ENCODE measurements around the gene ZFYVE9. TPM values are rescaled to one million over a fixed set of nuclear protein-coding genes. Genes with fewer than 3 reads are reported as not detected.

ZFYVE9 gene
- total RNA-seq, 1 donor from 2014 or later: 25.6 TPM

DNA sequence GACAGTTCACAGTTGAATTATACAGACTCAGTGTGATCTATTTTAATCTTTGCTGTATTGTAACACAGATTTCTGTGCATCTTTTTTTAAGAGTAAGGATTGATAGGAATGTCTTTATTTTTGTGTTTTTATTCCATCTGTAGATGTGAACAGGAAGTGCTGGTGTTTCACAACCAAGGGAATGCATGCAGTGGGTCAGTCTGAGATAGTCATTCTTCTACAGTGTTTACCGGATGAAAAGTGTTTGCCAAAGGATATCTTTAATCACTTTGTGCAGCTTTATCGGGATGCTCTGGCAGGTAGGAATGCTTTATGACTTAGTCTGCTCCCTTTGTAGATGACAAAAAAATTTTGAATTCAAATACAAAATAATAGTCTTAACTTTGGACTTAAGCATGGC is 139.6 kb downstream of the ZFYVE9 start:
- Mint-ChIP-seq H3K27me3 (ENCODE audit: unreplicated experiment) (no peaks in the 10 kb centered on the region), H3K4me3 (ENCODE audit: unreplicated experiment) (no peak overlapping the region), H3K36me3 (ENCODE audit: unreplicated experiment) (no peaks in the 10 kb centered on the region), H3K27ac (ENCODE audit: unreplicated experiment) (no peak overlapping the region), H3K9me3 (ENCODE audit: unreplicated experiment) (no peaks in the 10 kb centered on the region), H3K4me1 (ENCODE audit: low read depth, unreplicated experiment) (no peaks in the 10 kb centered on the region)
- TF ChIP-seq, protein P1, sequence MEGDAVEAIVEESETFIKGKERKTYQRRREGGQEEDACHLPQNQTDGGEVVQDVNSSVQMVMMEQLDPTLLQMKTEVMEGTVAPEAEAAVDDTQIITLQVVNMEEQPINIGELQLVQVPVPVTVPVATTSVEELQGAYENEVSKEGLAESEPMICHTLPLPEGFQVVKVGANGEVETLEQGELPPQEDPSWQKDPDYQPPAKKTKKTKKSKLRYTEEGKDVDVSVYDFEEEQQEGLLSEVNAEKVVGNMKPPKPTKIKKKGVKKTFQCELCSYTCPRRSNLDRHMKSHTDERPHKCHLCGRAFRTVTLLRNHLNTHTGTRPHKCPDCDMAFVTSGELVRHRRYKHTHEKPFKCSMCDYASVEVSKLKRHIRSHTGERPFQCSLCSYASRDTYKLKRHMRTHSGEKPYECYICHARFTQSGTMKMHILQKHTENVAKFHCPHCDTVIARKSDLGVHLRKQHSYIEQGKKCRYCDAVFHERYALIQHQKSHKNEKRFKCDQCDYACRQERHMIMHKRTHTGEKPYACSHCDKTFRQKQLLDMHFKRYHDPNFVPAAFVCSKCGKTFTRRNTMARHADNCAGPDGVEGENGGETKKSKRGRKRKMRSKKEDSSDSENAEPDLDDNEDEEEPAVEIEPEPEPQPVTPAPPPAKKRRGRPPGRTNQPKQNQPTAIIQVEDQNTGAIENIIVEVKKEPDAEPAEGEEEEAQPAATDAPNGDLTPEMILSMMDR (IDR thresholded peaks at IDR 0.05; ENCODE audit: partially characterized antibody, unreplicated experiment): no peak
- no peak for DNase-seq

DNA sequence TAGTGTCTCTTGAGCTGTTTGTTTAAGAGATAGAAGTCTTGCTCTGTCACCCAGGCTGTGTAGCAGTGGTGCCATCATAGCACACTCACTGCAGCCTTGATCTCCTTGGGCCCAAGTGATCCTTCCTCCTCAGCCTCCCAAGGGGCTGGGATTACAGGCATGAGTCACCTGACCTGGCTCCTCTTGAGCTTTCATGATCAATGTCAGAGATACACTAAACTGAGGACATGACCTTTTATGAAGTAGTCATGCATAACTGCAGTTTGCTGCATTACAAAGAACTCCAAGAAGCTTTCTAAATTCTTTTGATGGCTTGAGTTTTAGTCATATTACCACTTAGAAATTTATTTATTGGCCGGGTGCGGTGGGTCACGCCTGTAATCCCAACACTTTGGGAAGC is 146.4 kb downstream of the ZFYVE9 start:
- no peaks in the 10 kb centered on the region for H3K27me3 Mint-ChIP-seq (ENCODE audit: unreplicated experiment)
- H3K27ac Mint-ChIP-seq (ENCODE audit: unreplicated experiment): no peak overlapping the region
- no peaks in the 10 kb centered on the region for H3K4me1 Mint-ChIP-seq (ENCODE audit: low read depth, unreplicated experiment)
- H3K9me3 Mint-ChIP-seq (ENCODE audit: unreplicated experiment): no peaks in the 10 kb centered on the region
- no peak for DNase-seq
- TF ChIP-seq, protein P1 (IDR thresholded peaks at IDR 0.05; ENCODE audit: partially characterized antibody, unreplicated experiment): no peak
- H3K36me3 Mint-ChIP-seq (ENCODE audit: unreplicated experiment): no peaks in the 10 kb centered on the region
- no peak overlapping the region for H3K4me3 Mint-ChIP-seq (ENCODE audit: unreplicated experiment)

DNA sequence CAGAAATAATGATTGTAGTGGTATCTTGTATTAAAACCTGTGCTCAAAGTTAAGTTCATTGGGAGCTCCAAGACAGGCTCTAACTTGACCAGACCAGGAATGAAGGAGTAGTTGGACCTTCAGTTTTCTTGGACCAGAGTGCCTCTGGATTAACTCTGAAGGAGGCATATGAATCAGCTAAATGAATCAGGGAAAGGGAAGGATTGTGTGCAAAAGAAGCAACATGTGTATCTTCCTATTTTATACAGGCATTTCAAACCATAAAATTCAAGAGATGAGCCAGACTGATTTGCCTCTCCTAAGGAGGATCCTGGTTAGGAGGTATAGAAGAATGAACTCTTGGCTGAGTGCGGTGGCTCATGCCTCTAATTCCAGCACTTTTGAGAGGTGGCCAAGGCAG is 152.7 kb downstream of the ZFYVE9 start:
- Mint-ChIP-seq H3K27me3 (ENCODE audit: unreplicated experiment) (peaks cover 2% of the 10 kb centered on the region), H3K36me3 (ENCODE audit: unreplicated experiment) (no peaks in the 10 kb centered on the region), H3K4me3 (ENCODE audit: unreplicated experiment) (no peak overlapping the region), H3K27ac (ENCODE audit: unreplicated experiment) (no peak overlapping the region), H3K9me3 (ENCODE audit: unreplicated experiment) (no peaks in the 10 kb centered on the region), H3K4me1 (ENCODE audit: low read depth, unreplicated experiment) (no peaks in the 10 kb centered on the region)
- no peak for DNase-seq
- TF ChIP-seq, protein P1 (IDR thresholded peaks at IDR 0.05; ENCODE audit: partially characterized antibody, unreplicated experiment): no peak

DNA sequence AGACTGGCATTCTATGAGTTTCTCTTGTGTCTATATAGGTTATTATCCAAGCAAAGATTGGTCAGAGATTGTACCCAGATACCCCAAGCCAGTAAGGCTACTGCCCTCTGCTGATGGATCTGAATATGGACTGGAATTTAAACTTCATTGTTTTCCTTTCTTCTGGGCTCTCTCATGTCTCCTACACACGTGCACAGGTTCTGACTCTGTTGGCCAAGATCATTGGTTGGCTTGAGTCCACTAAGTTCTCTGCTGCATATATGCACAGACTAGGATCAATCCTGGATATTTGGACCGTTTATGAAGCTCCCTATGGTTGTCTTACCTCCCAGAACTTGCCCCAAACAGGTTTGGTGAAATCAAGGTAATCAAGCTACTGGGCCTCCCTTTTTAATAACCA is 154.5 kb downstream of the ZFYVE9 start:
- peaks cover 2% of the 10 kb centered on the region for H3K9me3 Mint-ChIP-seq (ENCODE audit: unreplicated experiment)
- H3K4me1 Mint-ChIP-seq (ENCODE audit: low read depth, unreplicated experiment): no peaks in the 10 kb centered on the region
- no peak for DNase-seq
- TF ChIP-seq, protein P1 (IDR thresholded peaks at IDR 0.05; ENCODE audit: partially characterized antibody, unreplicated experiment): peak; percentile 58
- H3K27me3 Mint-ChIP-seq (ENCODE audit: unreplicated experiment): peaks cover 2% of the 10 kb centered on the region
- H3K27ac Mint-ChIP-seq (ENCODE audit: unreplicated experiment): peak overlapping the region; percentile 52
- no peak overlapping the region for H3K4me3 Mint-ChIP-seq (ENCODE audit: unreplicated experiment)
- H3K36me3 Mint-ChIP-seq (ENCODE audit: unreplicated experiment): no peaks in the 10 kb centered on the region

DNA sequence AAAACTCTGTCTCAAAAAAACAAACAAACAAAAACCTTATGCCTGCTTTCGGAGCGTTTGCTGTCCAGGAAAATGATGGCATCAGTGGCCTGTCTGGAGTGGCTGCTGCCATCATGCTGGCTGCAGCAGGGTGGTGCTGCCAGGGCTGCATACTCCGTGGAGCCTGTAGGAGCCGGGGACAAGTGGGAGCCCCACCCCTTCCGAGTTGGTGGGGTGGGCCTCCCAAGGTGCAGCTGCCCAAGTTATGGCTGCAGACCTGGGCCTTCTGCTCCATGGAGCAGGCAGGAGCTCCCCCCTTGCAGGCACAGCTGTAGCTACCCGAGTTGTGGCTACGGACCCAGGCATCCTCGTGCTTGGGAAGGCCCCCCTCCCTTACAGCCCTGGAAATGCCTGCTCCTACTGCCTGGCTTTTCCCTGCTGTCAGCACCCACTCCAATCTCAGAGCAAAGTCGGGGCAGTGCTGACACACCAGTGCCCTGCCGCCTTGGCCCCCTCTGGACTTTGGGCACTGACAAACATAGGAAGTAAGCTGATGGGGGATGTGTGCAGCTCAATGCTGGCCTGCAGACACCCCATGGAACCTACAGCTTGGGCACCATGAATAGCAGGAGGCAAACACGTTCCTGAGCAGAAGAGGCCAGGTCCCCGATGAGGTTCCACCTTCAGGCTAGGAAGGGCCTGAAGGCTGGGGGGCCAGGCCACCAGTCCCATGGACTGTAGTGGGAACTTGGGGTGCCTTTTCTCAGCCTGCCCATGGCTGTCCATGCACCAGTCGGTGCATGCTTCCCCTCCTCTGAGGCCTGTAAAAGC is 163.7 kb downstream of the ZFYVE9 start:
- H3K9me3 Mint-ChIP-seq (ENCODE audit: unreplicated experiment): peaks cover under 1% of the 10 kb centered on the region
- no peak for DNase-seq
- H3K27ac Mint-ChIP-seq (ENCODE audit: unreplicated experiment): no peak overlapping the region
- no peaks in the 10 kb centered on the region for H3K4me1 Mint-ChIP-seq (ENCODE audit: low read depth, unreplicated experiment)
- TF ChIP-seq, protein P1 (IDR thresholded peaks at IDR 0.05; ENCODE audit: partially characterized antibody, unreplicated experiment): no peak
- peaks cover 2% of the 10 kb centered on the region for H3K27me3 Mint-ChIP-seq (ENCODE audit: unreplicated experiment)
- H3K36me3 Mint-ChIP-seq (ENCODE audit: unreplicated experiment): no peaks in the 10 kb centered on the region
- no peak overlapping the region for H3K4me3 Mint-ChIP-seq (ENCODE audit: unreplicated experiment)

All from glutamatergic neuron (in vitro differentiated cells).